GM21528 (cell line): Measurements from ENCODE around the gene C17orf78.
A peak's percentile ranks its signal among the peaks of the same experiment; 100 is the strongest.
"Not testable (repeated sequence)": the region's sequence is repeated elsewhere in the genome, so short reads cannot be mapped to it uniquely, and the experiment has no call there.

ENCODE experiments used
- ATAC-seq: cut with Tn5 transposase; IDR thresholded peaks from one replicate; pipeline ENCODE4 v1.9.1; 2021; ENCODE audit warnings: mild to moderate bottlenecking, moderate library complexity; ENCODE audit not compliant: unreplicated experiment, low FRiP score

C17orf78 gene

DNA sequence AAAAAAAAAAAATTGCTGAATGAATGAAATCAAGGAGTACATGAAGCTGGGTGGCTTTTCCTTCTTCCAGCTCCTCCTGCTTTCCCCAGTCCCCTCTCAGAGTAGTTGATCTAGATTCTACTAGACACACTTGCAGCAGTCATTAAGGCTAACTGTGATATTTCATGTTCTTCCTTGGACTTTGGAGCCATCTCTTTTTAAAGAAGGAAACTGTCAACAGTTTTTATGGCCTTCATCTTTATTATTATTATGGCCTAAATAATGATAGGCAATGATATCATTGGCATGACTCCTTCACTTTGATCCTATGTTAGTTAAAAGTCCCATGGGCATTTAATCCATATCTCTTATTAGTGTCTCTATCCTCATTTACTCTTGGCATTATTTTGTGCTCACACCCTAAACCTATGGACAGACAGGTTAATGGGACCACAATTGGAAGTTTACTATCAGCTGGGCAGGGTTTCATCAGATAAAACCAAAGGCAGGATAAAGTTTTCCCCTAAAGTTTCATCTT lies 9.7 kb downstream of the C17orf78 start:
- ATAC-seq: no peak

DNA sequence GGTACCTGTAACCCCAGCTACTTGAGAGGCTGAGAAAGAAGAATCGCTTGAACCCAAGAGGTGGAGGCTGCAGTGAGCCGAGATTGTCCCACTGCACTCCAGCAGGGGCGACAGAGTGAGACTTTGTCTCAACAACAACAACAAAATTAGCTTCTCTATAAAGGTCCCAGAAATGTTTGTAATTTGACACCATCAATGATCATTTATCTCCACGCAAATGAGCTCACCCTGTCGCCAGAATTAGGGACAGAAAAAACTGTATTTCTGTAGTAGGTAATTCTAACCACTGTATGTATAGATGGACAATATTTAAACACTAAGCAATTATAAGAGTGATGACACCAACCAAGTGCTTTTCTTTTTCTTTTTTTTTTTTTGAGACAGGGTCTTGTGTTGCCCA lies 10.7 kb downstream of the C17orf78 start:
- ATAC-seq: no peak

DNA sequence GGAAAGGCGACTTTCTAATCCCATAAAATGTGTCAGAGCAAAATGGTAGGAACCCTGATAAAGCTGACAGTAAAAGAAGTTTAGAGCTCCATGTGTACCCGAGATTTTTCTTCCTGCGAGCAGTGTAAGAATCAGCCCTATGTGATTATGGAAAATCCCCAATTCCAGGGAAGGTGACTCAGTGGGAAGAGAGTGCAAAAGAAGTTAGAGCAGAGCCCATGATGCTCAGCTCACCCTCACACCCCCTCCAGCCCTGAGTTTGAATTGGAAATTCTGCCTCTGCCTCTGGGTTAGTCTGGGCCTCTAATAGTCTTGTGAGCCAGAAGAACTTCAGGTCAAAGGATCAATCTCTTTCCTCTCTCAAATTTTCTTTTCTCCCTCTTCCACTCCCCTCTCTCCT lies 12.5 kb downstream of the C17orf78 start:
- ATAC-seq: no peak

DNA sequence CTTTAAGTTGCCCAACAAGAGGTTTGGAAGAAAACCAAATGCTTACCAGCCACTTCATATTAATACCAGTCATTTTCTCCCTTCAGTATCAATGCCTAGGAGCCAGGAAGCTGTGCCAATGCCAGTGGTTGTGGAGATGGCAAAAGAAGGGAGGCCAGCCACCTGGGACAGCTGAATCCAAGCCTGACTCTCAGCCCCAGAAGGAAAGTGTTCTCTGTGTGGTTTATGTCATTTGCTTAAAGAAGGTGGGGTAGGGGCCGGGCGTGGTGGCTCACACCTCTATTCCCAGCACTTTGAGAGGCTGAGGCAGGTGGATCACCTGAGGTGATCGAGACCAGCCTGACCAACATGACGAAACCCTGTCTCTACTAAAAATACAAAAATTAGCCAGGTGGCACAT lies 13.4 kb downstream of the C17orf78 start:
- no peak for ATAC-seq

DNA sequence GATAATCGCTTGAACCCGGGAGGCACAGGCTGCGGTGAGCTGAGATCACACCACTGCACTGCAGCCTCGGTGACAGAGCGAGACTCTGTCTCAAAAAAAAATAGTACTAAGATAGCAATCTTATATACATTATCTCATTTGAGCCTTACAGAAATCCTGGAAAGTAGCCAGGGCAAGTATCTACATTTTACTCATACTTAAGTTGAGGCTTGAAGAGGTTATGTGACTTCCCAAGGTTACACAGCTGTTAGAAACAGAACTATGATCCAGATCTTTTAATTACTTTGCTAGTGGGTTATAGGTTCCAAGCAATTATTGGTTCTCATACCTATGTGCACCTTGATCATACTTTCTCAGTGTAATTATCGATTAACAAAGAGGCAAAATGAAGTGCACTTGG lies 15.4 kb downstream of the C17orf78 start:
- no peak for ATAC-seq

DNA sequence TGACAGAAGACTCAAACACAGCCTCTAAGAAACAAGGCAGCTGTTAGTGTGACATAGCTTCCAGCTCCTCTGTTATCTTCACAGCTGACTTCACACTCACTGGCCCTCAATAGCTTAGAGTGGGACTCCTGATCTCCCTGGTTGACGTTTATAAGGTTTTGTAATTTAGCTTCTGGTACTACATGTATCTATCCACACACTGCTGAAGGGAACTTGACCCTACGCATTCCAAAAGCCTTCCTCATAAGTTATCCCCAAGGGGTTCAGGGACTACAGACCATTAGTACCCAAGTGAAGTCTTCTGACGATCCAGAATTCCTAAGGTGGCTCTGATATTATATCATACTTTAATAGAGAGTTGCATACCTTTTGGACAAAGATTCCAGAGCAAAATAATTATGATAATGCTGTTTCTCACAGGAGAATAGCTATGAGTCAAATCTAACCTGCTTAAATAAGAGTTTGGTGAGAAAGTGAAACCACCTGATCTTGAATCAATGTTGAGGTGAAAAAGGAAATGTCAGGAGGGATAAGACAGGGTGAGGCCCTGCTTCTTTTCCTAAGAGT lies 16.3 kb downstream of the C17orf78 start:
- ATAC-seq: no peak

DNA sequence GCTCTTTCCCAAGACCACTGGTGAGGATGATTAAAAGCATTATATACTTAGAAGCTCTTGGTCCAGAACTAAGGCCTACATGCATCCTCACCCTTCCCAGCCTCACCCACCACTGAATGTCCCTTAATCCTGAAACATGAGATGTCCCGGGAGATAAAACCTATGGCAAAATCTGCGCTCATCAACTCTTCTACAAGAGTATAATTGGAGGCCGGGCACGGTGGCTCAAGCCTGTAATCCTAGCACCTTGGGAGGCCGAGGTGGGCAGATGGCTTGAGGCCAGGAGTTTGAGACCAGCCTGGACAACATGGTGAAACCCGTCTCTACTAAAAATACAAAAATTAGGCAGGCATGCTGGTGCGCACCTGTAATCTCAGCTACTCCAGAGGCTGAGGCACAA lies 17.6 kb downstream of the C17orf78 start:
- no peak for ATAC-seq

DNA sequence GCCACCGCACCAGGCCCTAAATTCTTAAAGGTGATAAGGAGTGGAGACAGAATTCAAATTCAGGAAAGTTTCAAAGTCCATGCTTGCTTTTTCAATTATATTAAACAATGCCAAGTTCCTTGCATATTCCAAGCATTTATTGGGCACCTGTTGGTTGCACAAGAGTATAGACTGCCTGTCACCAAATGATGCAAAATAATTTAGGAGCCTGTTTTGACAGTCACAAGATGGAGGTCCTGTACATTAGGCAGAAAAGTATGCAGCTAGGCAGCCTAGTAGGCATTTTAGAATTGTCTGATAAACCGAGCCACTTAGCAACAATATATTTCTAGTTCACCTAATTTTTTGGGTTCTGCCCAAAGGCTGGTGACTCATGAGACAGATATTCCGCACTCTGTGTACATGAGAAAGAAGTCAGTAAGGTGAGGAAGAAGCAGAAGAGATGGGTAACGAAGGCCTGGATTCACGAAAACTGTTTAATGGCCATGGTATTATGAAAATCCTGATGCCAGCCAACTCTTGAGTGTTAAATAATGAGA lies 23.5 kb downstream of the C17orf78 start:
- no peak for ATAC-seq

DNA sequence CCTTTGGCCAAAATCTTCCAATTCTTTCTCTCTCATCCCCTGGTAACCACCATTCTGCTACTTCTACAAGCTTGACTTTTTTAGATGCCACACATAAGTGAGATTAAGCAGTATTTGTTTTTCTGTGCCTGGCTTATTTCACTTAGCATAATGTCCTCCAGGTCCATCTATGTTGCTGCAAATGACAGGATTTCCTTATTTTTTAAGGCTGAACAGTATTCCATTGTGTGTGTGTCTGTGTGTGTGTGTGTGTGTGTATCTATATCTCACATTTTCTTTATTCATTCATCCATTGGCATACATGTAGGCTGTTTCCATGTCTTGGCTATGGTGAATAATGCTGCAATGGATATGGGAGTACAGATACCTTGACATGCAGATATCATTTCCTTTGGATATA lies 24.7 kb downstream of the C17orf78 start:
- ATAC-seq: no peak

DNA sequence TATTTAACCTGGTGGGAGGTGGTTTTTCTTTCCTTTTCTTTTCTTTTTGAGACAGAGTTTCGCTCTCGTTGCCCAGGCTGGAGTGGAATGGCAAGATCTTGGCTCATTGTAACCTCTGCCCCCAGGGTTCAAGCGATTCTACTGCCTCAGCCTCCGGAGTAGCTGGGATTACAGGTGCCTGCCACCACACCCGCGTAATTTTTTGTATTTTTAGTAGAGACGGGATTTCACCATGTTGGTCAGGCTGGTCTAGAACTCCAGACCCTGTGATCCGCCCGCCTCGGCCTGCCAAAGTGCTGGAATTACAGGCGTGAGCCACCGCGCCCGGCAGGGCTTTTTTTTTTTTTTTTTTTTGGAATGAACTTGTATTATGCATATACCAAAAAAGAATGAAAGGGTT lies 29.7 kb downstream of the C17orf78 start:
- ATAC-seq: not testable (repeated sequence)

DNA sequence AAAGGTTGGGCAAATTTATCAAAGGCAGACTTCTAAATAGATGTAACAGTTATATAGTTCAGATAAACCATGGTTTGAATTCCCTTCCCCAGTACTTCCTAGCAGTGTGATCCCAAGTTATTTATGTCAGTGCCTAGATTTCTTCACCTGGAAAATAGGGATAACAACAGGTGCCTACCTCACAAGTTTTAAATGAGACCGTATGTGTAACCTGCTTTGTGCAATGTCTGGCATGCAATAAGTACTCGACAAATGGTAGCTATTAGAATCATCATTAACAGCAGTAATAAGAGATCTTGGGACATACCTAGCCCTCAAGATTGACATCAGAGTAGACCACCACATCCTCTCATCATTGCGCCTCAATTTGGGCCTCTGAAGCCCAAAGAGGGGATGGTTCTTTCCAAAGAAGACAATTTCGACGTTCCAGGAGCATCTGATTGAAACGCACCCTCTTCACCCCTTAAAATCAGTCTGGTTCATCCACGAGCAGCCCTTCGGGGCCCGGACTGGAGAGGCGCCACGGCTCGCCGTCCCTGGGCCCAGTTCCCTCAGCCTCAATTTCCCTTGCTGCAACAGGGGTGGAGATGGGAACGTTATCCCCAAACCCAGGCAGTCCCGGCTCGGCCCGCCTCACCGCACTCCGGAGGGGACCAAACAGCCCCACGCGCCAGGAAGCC lies 30.3 kb downstream of the C17orf78 start:
- peak; percentile 41 for ATAC-seq

DNA sequence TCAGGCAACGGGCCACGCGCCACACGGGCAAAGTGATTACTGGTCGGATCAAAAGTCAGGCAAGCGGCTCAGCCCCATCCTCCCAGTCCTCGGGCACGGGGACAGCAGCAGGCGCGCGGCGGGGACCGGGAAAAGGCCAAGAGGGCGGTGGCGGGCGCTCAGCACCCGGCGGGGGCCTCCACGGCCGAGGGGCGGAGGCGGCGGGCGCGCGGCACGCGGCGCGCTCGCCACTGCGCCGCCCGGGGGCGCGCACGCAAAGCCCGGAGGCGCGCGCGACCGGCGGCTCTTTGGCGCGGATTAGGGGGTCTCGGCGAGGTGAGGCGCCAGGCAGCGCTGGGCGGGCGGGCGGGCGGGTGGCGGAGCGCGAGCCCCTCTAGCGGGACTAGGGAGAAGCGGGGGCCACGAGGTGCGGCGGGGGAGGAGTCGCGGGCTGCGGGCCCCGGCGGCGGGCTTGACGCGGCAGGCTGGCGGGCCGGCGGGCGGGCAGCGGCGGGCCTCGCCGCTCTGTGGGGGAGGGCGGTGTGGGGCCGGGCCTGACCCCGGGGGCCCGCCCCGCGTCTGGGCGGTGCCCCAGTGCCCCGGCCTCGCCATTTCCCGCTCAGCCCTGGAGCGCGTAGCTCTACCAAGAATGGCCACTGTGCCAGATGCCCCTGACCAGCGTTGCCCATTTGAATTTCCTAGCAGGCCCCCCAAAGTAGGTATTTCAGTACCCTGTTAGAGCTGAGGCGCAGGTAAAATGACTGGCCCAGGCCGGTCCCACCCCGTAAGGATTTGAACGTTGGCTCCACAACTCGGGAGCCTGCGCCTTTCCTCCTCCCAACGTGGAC lies 31.1 kb downstream of the C17orf78 start, which contains the start of the genes ACACA and TADA2A:
Gene ACACA, minus strand, starts transcription at position 202 of the 827 bp plus-strand sequence. CDS start 537 bp downstream, outside the sequence.
Gene TADA2A, plus strand, starts transcription at position 252 of the 827 bp plus-strand sequence. CDS start 4,480 bp downstream, outside the sequence.
- peak; percentile 63 for ATAC-seq

DNA sequence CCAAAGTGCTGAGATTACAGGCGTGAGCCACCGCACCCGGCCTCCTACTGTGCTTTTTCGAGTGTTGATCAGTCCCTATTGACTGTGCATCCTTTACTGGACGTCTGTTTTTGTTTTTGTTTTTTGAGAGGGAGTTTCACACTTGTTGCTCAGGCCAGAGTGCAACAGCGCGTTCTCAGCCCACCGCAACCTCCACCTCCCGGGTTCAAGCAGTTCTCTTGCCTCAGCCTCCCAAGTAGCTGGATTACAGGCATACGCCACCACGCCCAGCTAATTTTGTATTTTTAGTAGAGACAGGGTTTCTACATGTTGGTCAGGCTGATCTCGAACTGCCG lies 32.3 kb downstream of the C17orf78 start:
- ATAC-seq: not testable (repeated sequence)

DNA sequence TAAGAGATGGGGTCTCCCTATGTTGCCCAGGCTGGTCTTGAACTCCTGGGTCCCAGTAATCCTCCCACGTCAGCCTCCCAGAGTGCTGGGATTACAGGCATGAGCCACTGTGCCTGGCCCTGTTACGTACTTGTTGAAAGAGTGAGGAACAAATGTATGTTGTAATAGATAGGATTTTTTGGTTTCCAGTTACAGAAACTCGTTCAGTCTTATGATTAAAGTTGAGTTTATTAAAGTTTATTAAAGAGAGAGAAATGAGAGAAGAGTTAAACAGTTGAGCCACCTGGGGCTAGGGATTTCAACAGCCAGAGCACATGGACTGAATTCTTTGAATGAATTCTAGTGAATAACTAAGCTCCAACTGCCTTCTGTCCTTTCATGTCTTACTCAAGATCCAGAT lies 34.6 kb downstream of the C17orf78 start:
- ATAC-seq: no peak

DNA sequence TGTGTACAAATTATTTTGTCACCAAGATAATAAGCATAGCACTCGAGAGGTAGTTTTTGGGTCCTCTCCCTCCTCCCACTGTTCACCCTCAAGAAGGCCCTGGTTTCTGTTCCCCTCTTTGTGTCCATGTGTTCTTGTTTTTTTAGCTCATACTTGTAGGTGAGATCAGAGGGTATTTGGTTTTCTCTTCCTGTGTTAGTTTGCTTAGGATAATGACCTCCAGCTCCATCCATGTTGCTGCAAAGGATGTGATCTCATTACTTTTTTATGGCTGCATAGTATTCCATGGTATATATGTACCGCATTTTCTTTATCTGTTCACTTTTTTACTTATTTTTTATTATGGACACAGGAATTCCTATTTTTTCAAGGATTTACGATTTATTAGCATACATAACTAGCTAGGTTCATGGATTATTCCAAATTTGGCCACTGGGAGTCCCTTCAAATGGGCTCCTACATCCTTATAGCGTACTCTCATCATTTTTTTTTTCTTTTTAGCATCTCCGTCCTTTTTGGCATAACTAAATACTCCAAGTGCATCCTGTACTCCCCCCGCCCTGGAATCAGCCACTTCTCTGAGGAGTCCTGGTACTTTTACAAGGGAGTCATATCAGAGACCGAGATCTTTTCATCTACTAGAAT lies 38.2 kb downstream of the C17orf78 start:
- no peak for ATAC-seq

DNA sequence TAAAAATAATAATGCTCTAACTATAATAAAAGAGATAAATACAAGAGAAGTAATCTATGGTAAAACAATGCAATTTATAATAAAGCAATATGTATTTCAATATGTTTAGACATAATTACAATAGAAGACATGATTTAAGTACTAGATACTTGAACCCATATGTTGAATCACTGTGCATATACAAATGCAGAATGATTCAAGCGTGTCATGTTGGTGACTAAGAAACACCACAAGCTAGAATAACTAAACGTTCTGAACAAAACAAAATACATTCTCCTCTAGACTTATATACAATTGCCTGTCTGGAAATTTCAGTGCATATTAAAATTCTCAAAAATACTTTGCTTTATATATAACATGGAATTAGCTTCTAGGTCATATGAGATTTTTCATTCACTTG lies 42.1 kb downstream of the C17orf78 start:
- no peak for ATAC-seq

DNA sequence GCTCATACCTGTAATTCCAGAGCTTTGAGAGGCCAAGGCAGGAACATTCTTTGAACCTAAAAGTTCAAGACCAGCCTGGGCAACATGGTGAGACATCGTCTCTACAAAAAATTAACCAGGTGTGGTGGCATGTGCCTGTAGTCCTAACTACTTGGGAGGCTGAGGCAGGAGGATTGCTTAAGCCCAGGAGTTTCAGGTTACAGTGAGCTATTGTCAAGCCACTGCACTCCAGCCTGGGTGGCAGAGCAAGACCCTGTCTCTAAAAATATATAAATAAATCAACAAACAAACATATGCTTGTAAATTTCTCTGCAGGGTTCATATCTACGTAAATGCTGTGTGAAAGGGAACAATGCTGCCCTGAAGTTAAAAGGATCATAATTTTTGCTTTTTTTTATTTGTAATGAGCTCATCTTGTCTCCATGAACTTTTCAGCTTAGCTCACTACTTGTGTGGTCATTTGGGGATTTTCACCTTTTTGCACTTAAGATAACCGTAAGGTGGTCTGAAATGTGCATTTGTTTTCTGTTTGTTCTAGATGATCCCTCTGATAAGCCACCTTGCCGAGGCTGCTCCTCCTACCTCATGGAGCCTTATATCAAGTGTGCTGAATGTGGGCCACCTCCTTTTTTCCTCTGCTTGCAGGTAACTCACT lies 47.3 kb downstream of the C17orf78 start:
- no peak for ATAC-seq

DNA sequence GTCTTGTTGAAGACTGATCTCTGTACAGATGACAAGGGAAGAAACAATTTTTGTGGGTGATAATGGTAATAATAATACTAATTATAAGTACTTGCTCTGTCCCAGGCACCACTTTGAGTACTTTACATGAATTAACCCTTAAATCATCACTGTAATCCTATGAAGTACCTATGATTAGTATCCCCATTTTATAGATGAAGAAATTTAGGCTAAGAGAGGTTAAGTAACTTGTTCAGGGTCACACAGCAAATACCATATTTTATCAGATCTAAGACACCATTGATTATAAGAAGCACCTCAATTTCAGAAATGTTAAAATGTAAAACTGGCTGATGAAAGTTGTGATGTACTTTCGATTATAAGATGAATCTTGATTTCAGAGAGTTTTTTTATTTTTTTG lies 49.5 kb downstream of the C17orf78 start:
- ATAC-seq: no peak

DNA sequence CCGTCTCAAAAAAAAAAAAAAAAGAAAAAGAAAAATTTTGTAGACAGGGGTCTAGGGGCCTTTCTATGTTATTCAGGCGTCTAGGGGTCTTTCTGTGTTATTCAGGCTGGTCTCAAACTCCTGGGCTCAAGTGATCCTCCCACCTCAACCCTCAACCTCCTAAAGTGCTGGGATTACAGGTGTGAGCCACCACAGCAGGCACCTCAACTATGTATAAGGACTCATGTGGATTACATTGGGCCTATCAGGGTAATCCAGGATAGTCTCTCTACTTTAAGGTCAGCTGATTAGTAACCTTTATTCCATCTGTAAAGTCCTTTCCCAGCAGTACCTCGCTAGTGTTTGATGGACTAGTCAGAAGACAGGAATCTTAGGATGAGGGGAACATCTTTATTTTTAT lies 53.3 kb downstream of the C17orf78 start:
- ATAC-seq: no peak

DNA sequence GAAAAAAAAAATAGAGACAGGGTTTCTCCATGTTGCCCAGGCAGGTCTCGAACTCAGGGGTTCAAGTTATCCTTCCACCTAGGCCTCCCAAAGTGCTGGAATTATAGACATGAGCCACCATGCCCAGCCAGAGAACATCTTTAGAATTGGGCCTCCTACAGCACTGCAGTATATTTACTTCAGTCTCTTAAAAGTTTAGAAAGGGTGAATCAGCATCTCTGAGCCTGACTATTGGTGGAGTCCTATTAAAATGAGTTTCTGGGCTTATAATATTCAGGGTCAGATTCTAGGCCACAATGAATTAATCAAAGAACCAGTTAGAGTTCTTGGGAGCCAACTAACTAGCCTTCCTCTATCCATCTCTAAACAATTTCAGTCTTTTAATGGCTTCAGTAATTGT lies 53.7 kb downstream of the C17orf78 start:
- ATAC-seq: no peak
